K562 (cell line): Measurements from ENCODE around the gene VIPR2. TPM values are rescaled to one million over a fixed set of nuclear protein-coding genes. Genes with fewer than 3 reads are reported as not detected.

Source experiments
- ATAC-seq: fragments of 200-7000 bp; cut with Tn5 transposase; 3 replicates; pipeline ENCODE4 v1.9.1; 2020; ENCODE audit warnings: moderate library complexity
- BruUV-seq: library from RNA; stranded (reverse); fragments of 400-500 nt; replicated peaks from 2 replicates; lab custom pipeline; 2021; lab: Mats Ljungman, UMichigan
- CTCF ChIA-PET: fragments of 300-600 bp; formaldehyde crosslinking; extraction: SDS; loops from one replicate; lab custom pipeline; 2021; ENCODE audit warnings: low intra/inter-chr PET ratio; lab: Yijun Ruan, JAX
- POLR2A ChIA-PET: fragments of 300-600, 350-650 bp; sonication (Branson Sonifier 250); formaldehyde crosslinking; extraction: SDS; loops from one replicate; lab custom pipeline; 2021; ENCODE audit warnings: antibody characterized with exemption, inconsistent platforms; lab: Yijun Ruan, JAX
- DNase-seq, 4 experiments: peaks; one replicate each; pipeline versions ENCODE4 v3.0.0 to v3.0.0-alpha.2; 2011 to 2018; ENCODE audit warnings: low spot score in 3 of 4, mixed read lengths in 3 of 4; ENCODE audit errors: extremely low read depth in 1 of 4
- FAIRE-seq: peaks from 2 replicates; lab custom pipeline; 2011; peaks lifted over from hg19 to GRCh38; lab: Jason Lieb, UNC
- H2AFZ ChIP-seq: 2 replicates; pipeline ENCODE4 v1.6.0; 2011; ENCODE audit warnings: low read depth, low read length, control low read depth, inconsistent platforms
- H3K27ac ChIP-seq: fragments of 200-600 bp; 3 replicates; pipeline ENCODE4 v1.8.0; 2011; ENCODE audit warnings: low read depth, mild to moderate bottlenecking, control low read depth, inconsistent platforms, low read length, moderate library complexity, mixed read lengths; ENCODE audit errors: extremely low read depth
- H3K27me3 ChIP-seq, 2 experiments: fragments of 300-600 bp in 1 of 2; 2 replicates in 1 of 2; 3 replicates in 1 of 2; pipeline versions ENCODE4 v1.6.0 to v1.8.0; 2011; ENCODE audit warnings: inconsistent platforms in 2 of 2, low read length in 2 of 2, mild to moderate bottlenecking in 1 of 2, mixed read lengths in 1 of 2, moderate library complexity in 1 of 2; ENCODE audit not compliant: control insufficient read depth in 2 of 2, insufficient read depth in 2 of 2
- H3K36me3 ChIP-seq: fragments of 300-600 bp; 3 replicates; pipeline ENCODE4 v1.8.0; 2011; ENCODE audit warnings: mild to moderate bottlenecking, low read length, inconsistent platforms; ENCODE audit not compliant: control insufficient read depth, insufficient read depth
- H3K4me1 ChIP-seq, 2 experiments: fragments of 200-600 bp in 1 of 2; replicated peaks in 1 of 2; 2 replicates in 1 of 2; 3 replicates in 1 of 2; pipeline versions ENCODE4 v1.5.1 to v1.8.0; 2011; ENCODE audit warnings: inconsistent platforms in 2 of 2, low read length in 2 of 2, mild to moderate bottlenecking in 1 of 2, mixed read lengths in 1 of 2, moderate library complexity in 1 of 2; ENCODE audit not compliant: control insufficient read depth in 2 of 2, insufficient read depth in 2 of 2
- H3K4me2 ChIP-seq: 2 replicates; pipeline ENCODE4 v1.6.1; 2011; ENCODE audit warnings: low read length, control low read depth, inconsistent platforms, mixed read lengths; ENCODE audit not compliant: insufficient read depth
- H3K4me3 ChIP-seq: fragments of 200-600 bp; sonication (generic), shearing (Covaris generic); 2 replicates; pipeline ENCODE4 v1.5.1; 2016; ENCODE audit warnings: control low read depth, inconsistent platforms
- H3K79me2 ChIP-seq: fragments of 200-600 bp; 3 replicates; pipeline ENCODE4 v1.8.0; 2011; ENCODE audit warnings: low read length, inconsistent platforms; ENCODE audit not compliant: control insufficient read depth, insufficient read depth
- H3K9ac ChIP-seq, 2 experiments: 2 replicates each; pipeline versions ENCODE4 v1.6.0 to v1.6.1; 2011; ENCODE audit warnings: low read depth in 2 of 2, low read length in 2 of 2, control low read depth in 1 of 2, inconsistent platforms in 1 of 2, mild to moderate bottlenecking in 1 of 2, mixed read lengths in 1 of 2; ENCODE audit not compliant: insufficient read depth in 1 of 2
- H3K9me1 ChIP-seq: one replicate; pipeline ENCODE4 v1.6.0; 2011; ENCODE audit warnings: inconsistent platforms, mild to moderate bottlenecking, low read length, moderate library complexity; ENCODE audit not compliant: control insufficient read depth, insufficient read depth
- H3K9me3 ChIP-seq: replicated peaks from 2 replicates; pipeline ENCODE4 v1.5.1; 2011; ENCODE audit warnings: low read depth, low read length, inconsistent platforms; ENCODE audit not compliant: control insufficient read depth, insufficient read depth
- H4K20me1 ChIP-seq: replicated peaks from 2 replicates; pipeline ENCODE4 v1.6.1; 2011; ENCODE audit warnings: low read length, inconsistent platforms, mixed read lengths; ENCODE audit not compliant: control insufficient read depth, insufficient read depth
- BRD4 ChIP-seq: fragments of 200-600 bp; sonication (generic); IDR thresholded peaks from 2 replicates; pipeline ENCODE4 v1.6.1; 2017; ENCODE audit warnings: inconsistent platforms
- ETV1 ChIP-seq: fragments of 450-650 bp; conservative IDR thresholded peaks from 2 replicates; pipeline ENCODE4 v1.6.1; 2016; ENCODE audit warnings: missing genetic modification characterization, control low read depth, low read depth, missing compliant biosample characterization
- HDAC1 ChIP-seq, 2 experiments: fragments of 450-650 bp; IDR thresholded peaks; 2 replicates each; pipeline ENCODE4 v1.6.1; 2016 to 2017; ENCODE audit warnings: inconsistent platforms in 1 of 2, mild to moderate bottlenecking in 1 of 2, moderate library complexity in 1 of 2
- HDAC8 ChIP-seq: fragments of 450-650 bp; IDR thresholded peaks from 2 replicates; pipeline ENCODE4 v1.6.1; 2016; ENCODE audit warnings: mild to moderate bottlenecking, missing genetic modification characterization, moderate library complexity, missing compliant biosample characterization
- MCM7 ChIP-seq, 2 experiments: fragments of 450-650 bp; IDR thresholded peaks; 2 replicates each; pipeline ENCODE4 v1.6.1; 2016 to 2018
- POU5F1 ChIP-seq: fragments of 150-350 bp; IDR thresholded peaks from 2 replicates; pipeline ENCODE4 v1.6.1; 2014; ENCODE audit warnings: borderline replicate concordance, low read length, low read depth, mild to moderate bottlenecking; ENCODE audit not compliant: partially characterized antibody
- RBM34 ChIP-seq: fragments of 200-400 bp; formaldehyde crosslinking; IDR thresholded peaks from 2 replicates; pipeline ENCODE4 v1.6.1; 2018; ENCODE audit warnings: low read length, borderline replicate concordance; ENCODE audit not compliant: insufficient read depth
- WGBS: fragments of 100-300 bp; shearing (Covaris generic); methylation state at CpG from one replicate; pipeline ENCODE4 v1.1.6; 2016; ENCODE audit warnings: low coverage, mixed read lengths; ENCODE audit not compliant: insufficient coverage; ENCODE audit errors: missing lambda C conversion rate; 5-methylcytosine and 5-hydroxymethylcytosine counted together
- in situ Hi-C: fragments of 300-500 bp; cut with MboI; formaldehyde crosslinking; loops from 4 replicates; pipeline ENCODE4 v1.15.0; 2018; ENCODE audit warnings: inconsistent platforms, mixed read lengths
- intact Hi-C: fragments of 100-400 bp; cut with micrococcal nuclease; formaldehyde crosslinking; loops from 2 replicates; pipeline ENCODE4 v1.14.2; 2022
- polyA plus RNA-seq, 8 experiments: library from polyadenylated mRNA; depleted of rRNA in 4 of 8; stranded (reverse) in 5 of 8; unstranded in 3 of 8; fragments of >200 nt; fragmentation: Nextera tagmentation in 2 of 8; fragmentation: Illumina TruSeq in 1 of 8; extraction: Ambion mirVana in 2 of 8; extraction: Trizol in 1 of 8; gene quantifications; 2 replicates each; pipeline versions ENCODE4 v1.2.1 to v1.2.3, GENCODE V29; 2011 to 2014; ENCODE audit warnings: inconsistent platforms in 1 of 8, missing spikeins in 1 of 8
- total RNA-seq, 7 experiments: library from RNA; depleted of rRNA in 6 of 7; stranded (reverse); fragments of >200 nt in 6 of 7; fragmentation: Illumina TruSeq in 2 of 7; extraction: Trizol in 2 of 7; gene quantifications; 2 replicates each; pipeline versions ENCODE4 v1.2.1 to v1.2.3, GENCODE V29; 2011 to 2021; ENCODE audit warnings: low replicate concordance in 1 of 7
- TF ChIP-seq, protein P1 (sequence below): fragments of 450-650 bp; IDR thresholded peaks from 2 replicates; pipeline ENCODE4 v1.7.0; 2016; ENCODE audit warnings: borderline replicate concordance
- TF ChIP-seq, protein P2 (sequence below): fragments of 200-400 bp; formaldehyde crosslinking; IDR thresholded peaks from 2 replicates; pipeline ENCODE4 v1.6.1; 2017; ENCODE audit warnings: mild to moderate bottlenecking, low read depth, low read length, moderate library complexity
- TF ChIP-seq, protein P3 (sequence below): fragments of 250-450 bp; sonication (Bioruptor Pico); IDR thresholded peaks from 2 replicates; pipeline ENCODE4 v1.9.0; 2021; ENCODE audit warnings: mild to moderate bottlenecking, inconsistent platforms
- TF ChIP-seq, protein P4 (sequence below): fragments of 450-650 bp; formaldehyde crosslinking; IDR thresholded peaks from 2 replicates; pipeline ENCODE4 v1.4.0; 2020; ENCODE audit warnings: mild to moderate bottlenecking, moderate library complexity
- TF ChIP-seq, protein P5 (sequence below): fragments of 250-450 bp; sonication (Bioruptor Pico); IDR thresholded peaks from 2 replicates; pipeline ENCODE4 v1.8.0; 2022; ENCODE audit warnings: inconsistent platforms
- TF ChIP-seq, protein P6 (sequence below): fragments of 250-450 bp; sonication (Bioruptor Pico); IDR thresholded peaks from 2 replicates; pipeline ENCODE4 v1.8.0; 2021; ENCODE audit warnings: moderate library complexity, mild to moderate bottlenecking, inconsistent platforms

Gene VIPR2
- total and polyA plus RNA-seq, 9 of the 15 experiments (the other 6 are each of a cell fraction or from before 2014, with no cell fraction given): 0.04 TPM; not detected in 8

DNA sequence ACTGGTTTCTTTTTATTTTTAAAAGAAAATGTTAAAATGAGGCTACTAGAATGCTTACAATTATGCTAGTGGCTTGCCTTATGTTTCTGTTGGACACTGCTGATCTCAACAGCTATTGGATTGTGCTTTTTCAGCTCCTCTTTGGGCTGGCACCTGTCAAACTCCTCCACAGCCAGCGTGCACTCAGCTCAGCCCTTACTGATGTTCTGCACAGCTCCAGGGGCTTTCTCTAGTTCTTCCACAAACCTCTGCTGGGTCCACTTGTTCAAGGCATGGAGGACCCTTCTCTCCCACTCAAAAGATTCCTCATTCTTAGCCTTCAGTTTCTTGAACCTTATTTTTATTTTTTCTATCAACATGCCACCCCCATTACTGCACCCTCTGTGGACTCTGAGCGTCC, 96.0 kb downstream of the VIPR2 start:
- DNase-seq (no peak), ATAC-seq (no peak), FAIRE-seq (no peak)
- Histone ChIP-seq H4K20me1 (no peaks in the 10 kb centered on the region), H3K79me2 (no peaks in the 10 kb centered on the region), H3K27me3 (peaks cover 20 to 23% of the 10 kb centered on the region in 2 experiments), H3K9me3 (no peaks in the 10 kb centered on the region), H3K4me3 (no peak overlapping the region), H3K36me3 (no peaks in the 10 kb centered on the region), H3K9ac (no peak overlapping the region), H3K4me2 (no peak overlapping the region), H3K4me1 (no peaks in the 10 kb centered on the region), H2AFZ (no peak overlapping the region), H3K27ac (no peak overlapping the region), H3K9me1 (no peaks in the 10 kb centered on the region)
- intact Hi-C loops: no loop called here
- in situ Hi-C loops: no loop called here
- ChIA-PET POLR2A (interaction anchor here (1.3 to 1.8 kb wide), 3 partner anchors 9 to 16 kb away, joined by 4 to 11 read pairs (median 5); no protein-coding TSS in a partner anchor), CTCF (no interaction called here)
- BruUV-seq: no TSS peak
- WGBS: 0% methylated on average over 2 of the region's 2 CpGs
- TF ChIP-seq POU5F1: no peak
- no peak for TF ChIP-seq BRD4
- TF ChIP-seq HDAC8 (tag): no peak
- TF ChIP-seq, protein P1, sequence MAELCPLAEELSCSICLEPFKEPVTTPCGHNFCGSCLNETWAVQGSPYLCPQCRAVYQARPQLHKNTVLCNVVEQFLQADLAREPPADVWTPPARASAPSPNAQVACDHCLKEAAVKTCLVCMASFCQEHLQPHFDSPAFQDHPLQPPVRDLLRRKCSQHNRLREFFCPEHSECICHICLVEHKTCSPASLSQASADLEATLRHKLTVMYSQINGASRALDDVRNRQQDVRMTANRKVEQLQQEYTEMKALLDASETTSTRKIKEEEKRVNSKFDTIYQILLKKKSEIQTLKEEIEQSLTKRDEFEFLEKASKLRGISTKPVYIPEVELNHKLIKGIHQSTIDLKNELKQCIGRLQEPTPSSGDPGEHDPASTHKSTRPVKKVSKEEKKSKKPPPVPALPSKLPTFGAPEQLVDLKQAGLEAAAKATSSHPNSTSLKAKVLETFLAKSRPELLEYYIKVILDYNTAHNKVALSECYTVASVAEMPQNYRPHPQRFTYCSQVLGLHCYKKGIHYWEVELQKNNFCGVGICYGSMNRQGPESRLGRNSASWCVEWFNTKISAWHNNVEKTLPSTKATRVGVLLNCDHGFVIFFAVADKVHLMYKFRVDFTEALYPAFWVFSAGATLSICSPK: no peak
- TF ChIP-seq, protein P2, sequence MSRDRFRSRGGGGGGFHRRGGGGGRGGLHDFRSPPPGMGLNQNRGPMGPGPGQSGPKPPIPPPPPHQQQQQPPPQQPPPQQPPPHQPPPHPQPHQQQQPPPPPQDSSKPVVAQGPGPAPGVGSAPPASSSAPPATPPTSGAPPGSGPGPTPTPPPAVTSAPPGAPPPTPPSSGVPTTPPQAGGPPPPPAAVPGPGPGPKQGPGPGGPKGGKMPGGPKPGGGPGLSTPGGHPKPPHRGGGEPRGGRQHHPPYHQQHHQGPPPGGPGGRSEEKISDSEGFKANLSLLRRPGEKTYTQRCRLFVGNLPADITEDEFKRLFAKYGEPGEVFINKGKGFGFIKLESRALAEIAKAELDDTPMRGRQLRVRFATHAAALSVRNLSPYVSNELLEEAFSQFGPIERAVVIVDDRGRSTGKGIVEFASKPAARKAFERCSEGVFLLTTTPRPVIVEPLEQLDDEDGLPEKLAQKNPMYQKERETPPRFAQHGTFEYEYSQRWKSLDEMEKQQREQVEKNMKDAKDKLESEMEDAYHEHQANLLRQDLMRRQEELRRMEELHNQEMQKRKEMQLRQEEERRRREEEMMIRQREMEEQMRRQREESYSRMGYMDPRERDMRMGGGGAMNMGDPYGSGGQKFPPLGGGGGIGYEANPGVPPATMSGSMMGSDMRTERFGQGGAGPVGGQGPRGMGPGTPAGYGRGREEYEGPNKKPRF: no peak
- TF ChIP-seq, protein P3, sequence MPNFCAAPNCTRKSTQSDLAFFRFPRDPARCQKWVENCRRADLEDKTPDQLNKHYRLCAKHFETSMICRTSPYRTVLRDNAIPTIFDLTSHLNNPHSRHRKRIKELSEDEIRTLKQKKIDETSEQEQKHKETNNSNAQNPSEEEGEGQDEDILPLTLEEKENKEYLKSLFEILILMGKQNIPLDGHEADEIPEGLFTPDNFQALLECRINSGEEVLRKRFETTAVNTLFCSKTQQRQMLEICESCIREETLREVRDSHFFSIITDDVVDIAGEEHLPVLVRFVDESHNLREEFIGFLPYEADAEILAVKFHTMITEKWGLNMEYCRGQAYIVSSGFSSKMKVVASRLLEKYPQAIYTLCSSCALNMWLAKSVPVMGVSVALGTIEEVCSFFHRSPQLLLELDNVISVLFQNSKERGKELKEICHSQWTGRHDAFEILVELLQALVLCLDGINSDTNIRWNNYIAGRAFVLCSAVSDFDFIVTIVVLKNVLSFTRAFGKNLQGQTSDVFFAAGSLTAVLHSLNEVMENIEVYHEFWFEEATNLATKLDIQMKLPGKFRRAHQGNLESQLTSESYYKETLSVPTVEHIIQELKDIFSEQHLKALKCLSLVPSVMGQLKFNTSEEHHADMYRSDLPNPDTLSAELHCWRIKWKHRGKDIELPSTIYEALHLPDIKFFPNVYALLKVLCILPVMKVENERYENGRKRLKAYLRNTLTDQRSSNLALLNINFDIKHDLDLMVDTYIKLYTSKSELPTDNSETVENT (CRISPR knock-in tag): no peak
- TF ChIP-seq RBM34: no peak
- TF ChIP-seq, protein P4, sequence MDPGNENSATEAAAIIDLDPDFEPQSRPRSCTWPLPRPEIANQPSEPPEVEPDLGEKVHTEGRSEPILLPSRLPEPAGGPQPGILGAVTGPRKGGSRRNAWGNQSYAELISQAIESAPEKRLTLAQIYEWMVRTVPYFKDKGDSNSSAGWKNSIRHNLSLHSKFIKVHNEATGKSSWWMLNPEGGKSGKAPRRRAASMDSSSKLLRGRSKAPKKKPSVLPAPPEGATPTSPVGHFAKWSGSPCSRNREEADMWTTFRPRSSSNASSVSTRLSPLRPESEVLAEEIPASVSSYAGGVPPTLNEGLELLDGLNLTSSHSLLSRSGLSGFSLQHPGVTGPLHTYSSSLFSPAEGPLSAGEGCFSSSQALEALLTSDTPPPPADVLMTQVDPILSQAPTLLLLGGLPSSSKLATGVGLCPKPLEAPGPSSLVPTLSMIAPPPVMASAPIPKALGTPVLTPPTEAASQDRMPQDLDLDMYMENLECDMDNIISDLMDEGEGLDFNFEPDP: no peak
- no peak for TF ChIP-seq HDAC1 (IDR thresholded peaks at IDR 0.05)
- no peak for TF ChIP-seq ETV1
- no peak for TF ChIP-seq MCM7 (IDR thresholded peaks at IDR 0.05)
- TF ChIP-seq, protein P5, sequence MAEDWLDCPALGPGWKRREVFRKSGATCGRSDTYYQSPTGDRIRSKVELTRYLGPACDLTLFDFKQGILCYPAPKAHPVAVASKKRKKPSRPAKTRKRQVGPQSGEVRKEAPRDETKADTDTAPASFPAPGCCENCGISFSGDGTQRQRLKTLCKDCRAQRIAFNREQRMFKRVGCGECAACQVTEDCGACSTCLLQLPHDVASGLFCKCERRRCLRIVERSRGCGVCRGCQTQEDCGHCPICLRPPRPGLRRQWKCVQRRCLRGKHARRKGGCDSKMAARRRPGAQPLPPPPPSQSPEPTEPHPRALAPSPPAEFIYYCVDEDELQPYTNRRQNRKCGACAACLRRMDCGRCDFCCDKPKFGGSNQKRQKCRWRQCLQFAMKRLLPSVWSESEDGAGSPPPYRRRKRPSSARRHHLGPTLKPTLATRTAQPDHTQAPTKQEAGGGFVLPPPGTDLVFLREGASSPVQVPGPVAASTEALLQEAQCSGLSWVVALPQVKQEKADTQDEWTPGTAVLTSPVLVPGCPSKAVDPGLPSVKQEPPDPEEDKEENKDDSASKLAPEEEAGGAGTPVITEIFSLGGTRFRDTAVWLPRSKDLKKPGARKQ: no peak
- TF ChIP-seq, protein P6, sequence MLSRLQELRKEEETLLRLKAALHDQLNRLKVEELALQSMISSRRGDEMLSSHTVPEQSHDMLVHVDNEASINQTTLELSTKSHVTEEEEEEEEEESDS: no peak
